ENCODE measurements around the gene GALT.

DNA sequence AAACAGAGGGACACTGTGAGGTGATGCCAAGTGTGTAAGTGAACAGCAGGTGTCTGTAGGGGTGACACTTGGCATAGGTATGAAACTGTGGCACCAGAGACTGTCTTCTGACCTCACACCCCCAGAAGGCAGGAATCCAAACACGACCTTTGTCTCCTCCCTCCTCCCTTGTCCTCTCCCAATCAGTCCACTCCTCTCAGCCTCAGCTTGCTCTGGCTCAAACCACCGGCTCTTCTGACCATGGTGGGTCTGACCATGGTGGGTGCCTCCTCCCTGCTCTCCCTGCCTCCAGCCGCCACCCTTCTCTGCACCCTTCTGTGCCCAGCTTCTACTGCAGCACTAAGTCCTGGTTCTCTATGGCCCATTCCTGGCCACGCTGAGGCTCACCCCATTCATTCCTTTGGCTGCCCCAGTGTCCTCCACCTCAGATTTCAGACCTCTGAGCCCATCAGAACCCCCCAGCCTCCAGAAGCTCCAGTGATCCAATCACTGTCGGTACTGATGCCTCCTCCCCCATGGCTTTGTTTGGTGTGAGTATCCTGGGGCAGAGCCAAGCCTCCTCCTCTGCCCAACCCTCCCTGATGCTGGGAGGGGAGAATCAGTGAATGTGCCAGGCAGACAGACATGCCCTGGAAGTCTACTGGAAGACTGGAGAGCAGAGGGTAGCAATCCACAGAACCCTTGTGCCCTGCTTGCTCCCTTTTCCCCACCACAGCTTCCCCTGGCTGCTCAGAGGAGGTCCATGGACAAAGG is 15.9 kb upstream of the GALT start:
- TF ChIP-seq POLR2A (IDR thresholded peaks at IDR 0.05) (no peak), CTCF (IDR thresholded peaks at IDR 0.05) (no peak), POLR2AphosphoS5 (IDR thresholded peaks at IDR 0.05) (no peak), EP300 (IDR thresholded peaks at IDR 0.05; ENCODE audit: low read depth) (no peak)
